Measurements from ENCODE around the gene C7. TPM values are rescaled to one million over a fixed set of nuclear protein-coding genes. Genes with fewer than 3 reads are reported as not detected.
"Not testable (repeated sequence)": the region's sequence is repeated elsewhere in the genome, so short reads cannot be mapped to it uniquely, and the experiment has no call there.

C7 gene
- total and polyA plus RNA-seq, 7 donors, result 1.2 to 33.0 (median 4.2) TPM

GRCh38 chr5:41012318-41012717 lies 103.0 kb downstream of the C7 start:
- Histone ChIP-seq H3K9me3 (no peaks in the 10 kb centered on the region), H3K4me3 (no peak overlapping the region), H3K36me3 (ENCODE audit: insufficient read depth in 1 of 2, low read depth in 1 of 2) (no peaks in the 10 kb centered on the region), H3K4me1 (no peaks in the 10 kb centered on the region), H3K27ac (no peak overlapping the region), H3K27me3 (ENCODE audit: insufficient read depth in 3 of 3, low read length in 2 of 3) (no peaks in the 10 kb centered on the region)
- no peak for TF ChIP-seq CTCF (IDR thresholded peaks at IDR 0.05)
- ATAC-seq (no peak), DNase-seq (no peak)
- 63 to 70% (median 67%) methylated on average over 4 of the region's 4 CpGs for WGBS, 3 donors
- intact Hi-C loops (cut with DNase I), result no loop called here

GRCh38 chr5:41022600-41022999 lies 113.3 kb downstream of the C7 start:
- ATAC-seq, result not testable (repeated sequence)

More at GRCh38 chr5:41022600-41022999, 113.3 kb downstream of the C7 start:
- WGBS, 3 donors, result 95 to 97% (median 96%) methylated on average over 8 of the region's 8 CpGs
- H3K36me3 ChIP-seq (ENCODE audit: insufficient read depth in 1 of 2, low read depth in 1 of 2); H3K27me3 ChIP-seq (ENCODE audit: insufficient read depth in 3 of 3, low read length in 2 of 3); H3K4me1 ChIP-seq; H3K4me3 ChIP-seq; DNase-seq; H3K9me3 ChIP-seq; intact Hi-C loops (cut with DNase I); H3K27ac ChIP-seq: not testable (repeated sequence)

Other genes starting within 250 kb of the C7 start
- 1 to 10 TPM; 4.8 to 8.3 (median 5.8) TPM for gene PTGER4, start 229.6 kb upstream of the C7 start, total RNA-seq
- 1 to 10 TPM; 1.7 to 1.8 (median 1.8) TPM for gene PTGER4, start 229.6 kb upstream of the C7 start, polyA plus RNA-seq
- 10 to 100 TPM; 19.7 to 38.5 (median 27.0) TPM for gene TTC33, start 153.5 kb upstream of the C7 start, total RNA-seq
- 10 to 100 TPM; 11.0 to 31.5 (median 11.3) TPM for gene TTC33, start 153.5 kb upstream of the C7 start, polyA plus RNA-seq
- gene PRKAA1, start 111.1 kb upstream of the C7 start, total RNA-seq, result 10 to 100 TPM; 28.1 to 36.8 (median 33.8) TPM
- 10 to 100 TPM in 2 of 3 donors, 1 to 10 TPM in 1; 9.6 to 14.2 (median 10.3) TPM for gene PRKAA1, start 111.1 kb upstream of the C7 start, polyA plus RNA-seq
- gene RPL37, start 74.3 kb upstream of the C7 start, total RNA-seq, result 1,000 to 10,000 TPM in 1 of 4 donors, 100 to 1,000 TPM in 3; 737 to 1,162 (median 919) TPM
- 1,000 to 10,000 TPM in 2 of 3 donors, 100 to 1,000 TPM in 1; 991 to 2,293 (median 1,068) TPM for gene RPL37, start 74.3 kb upstream of the C7 start, polyA plus RNA-seq
- 1 to 10 TPM; 3.0 to 4.1 (median 3.8) TPM for gene CARD6, start 68.1 kb upstream of the C7 start, total RNA-seq
- 1 to 10 TPM; 1.1 to 2.9 (median 1.2) TPM for gene CARD6, start 68.1 kb upstream of the C7 start, polyA plus RNA-seq
- not detected for gene MROH2B, start 161.8 kb downstream of the C7 start, total RNA-seq
- not detected for gene MROH2B, start 161.8 kb downstream of the C7 start, polyA plus RNA-seq